ENCODE data around the gene GJD3.
A peak's percentile ranks its signal among the peaks of the same experiment; 100 is the strongest.

DNA sequence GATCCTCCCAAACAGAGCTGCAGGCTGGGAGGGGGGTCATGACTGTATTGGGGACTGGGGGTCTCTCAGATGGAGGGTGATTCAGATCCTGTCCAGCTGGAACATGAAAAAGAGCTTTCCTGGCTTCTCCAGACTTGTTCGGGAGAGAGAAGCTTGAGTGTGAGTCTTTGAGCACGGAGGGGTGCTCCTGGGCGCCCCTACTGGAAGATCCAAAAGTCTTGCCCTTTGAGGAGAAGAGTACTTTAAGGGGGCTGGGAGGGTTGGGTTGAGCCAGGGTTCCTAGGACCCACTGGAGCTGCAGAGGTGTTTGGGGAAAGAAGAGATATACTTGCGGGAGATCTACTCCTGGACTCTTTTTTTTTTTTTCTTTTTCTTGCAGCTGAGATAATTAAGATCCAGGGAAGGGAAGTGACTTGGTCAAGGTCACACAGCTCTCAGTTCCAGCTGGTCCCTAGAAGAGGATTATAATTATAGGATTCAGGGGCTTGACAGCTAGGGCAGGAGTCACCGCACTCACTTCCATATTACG, 47.1 kb downstream of the GJD3 start:
- TF ChIP-seq, protein P1, sequence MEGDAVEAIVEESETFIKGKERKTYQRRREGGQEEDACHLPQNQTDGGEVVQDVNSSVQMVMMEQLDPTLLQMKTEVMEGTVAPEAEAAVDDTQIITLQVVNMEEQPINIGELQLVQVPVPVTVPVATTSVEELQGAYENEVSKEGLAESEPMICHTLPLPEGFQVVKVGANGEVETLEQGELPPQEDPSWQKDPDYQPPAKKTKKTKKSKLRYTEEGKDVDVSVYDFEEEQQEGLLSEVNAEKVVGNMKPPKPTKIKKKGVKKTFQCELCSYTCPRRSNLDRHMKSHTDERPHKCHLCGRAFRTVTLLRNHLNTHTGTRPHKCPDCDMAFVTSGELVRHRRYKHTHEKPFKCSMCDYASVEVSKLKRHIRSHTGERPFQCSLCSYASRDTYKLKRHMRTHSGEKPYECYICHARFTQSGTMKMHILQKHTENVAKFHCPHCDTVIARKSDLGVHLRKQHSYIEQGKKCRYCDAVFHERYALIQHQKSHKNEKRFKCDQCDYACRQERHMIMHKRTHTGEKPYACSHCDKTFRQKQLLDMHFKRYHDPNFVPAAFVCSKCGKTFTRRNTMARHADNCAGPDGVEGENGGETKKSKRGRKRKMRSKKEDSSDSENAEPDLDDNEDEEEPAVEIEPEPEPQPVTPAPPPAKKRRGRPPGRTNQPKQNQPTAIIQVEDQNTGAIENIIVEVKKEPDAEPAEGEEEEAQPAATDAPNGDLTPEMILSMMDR (IDR thresholded peaks at IDR 0.05) = peak in 4 of 7 experiments; percentile 4 to 48 (median 39)
- TF ChIP-seq POLR2AphosphoS5 (IDR thresholded peaks at IDR 0.05) (no peak), POLR2A (IDR thresholded peaks at IDR 0.05) (no peak), EP300 (IDR thresholded peaks at IDR 0.05) (no peak)
